Measurements from ENCODE around the gene FOXA2. TPM values are rescaled to one million over a fixed set of nuclear protein-coding genes. Genes with fewer than 3 reads are reported as not detected.

The FOXA2 gene
- total and polyA plus RNA-seq, 7 donors: 5.8 to 12.7 (median 9.6) TPM; not detected in 4

DNA sequence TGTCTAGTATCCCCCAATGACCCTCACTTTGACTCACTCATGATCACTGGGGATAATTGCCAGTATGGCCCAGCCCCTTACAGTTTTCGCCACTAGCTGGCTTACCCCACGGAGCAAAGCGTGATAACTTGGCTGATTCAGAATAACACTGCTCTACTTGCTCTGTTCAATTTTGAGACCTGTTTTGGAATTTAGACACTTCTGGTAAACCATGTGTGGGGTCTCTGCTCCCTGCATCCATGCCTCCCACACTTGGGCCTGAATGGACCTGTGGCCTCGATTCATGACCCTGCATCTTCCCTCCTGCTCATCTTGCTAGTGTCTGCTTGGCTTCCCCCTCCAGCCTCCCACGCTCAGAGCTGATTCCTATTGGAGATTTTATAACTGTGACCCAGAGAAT, 48.9 kb downstream of the FOXA2 start:
- TF ChIP-seq POLR2AphosphoS5 (IDR thresholded peaks at IDR 0.05): no peak
- no peak for TF ChIP-seq POLR2A (IDR thresholded peaks at IDR 0.05)
- Histone ChIP-seq H3K4me3 (no peak overlapping the region), H3K36me3 (no peaks in the 10 kb centered on the region), H3K27ac (no peak overlapping the region), H3K27me3 (no peaks in the 10 kb centered on the region), H3K4me1 (no peaks in the 10 kb centered on the region), H3K9me3 (no peaks in the 10 kb centered on the region)
- DNase-seq: no peak
- WGBS, 2 donors: 93% methylated on average over 5 of the region's 5 CpGs
- intact Hi-C loops (cut with DNase I): no loop called here

DNA sequence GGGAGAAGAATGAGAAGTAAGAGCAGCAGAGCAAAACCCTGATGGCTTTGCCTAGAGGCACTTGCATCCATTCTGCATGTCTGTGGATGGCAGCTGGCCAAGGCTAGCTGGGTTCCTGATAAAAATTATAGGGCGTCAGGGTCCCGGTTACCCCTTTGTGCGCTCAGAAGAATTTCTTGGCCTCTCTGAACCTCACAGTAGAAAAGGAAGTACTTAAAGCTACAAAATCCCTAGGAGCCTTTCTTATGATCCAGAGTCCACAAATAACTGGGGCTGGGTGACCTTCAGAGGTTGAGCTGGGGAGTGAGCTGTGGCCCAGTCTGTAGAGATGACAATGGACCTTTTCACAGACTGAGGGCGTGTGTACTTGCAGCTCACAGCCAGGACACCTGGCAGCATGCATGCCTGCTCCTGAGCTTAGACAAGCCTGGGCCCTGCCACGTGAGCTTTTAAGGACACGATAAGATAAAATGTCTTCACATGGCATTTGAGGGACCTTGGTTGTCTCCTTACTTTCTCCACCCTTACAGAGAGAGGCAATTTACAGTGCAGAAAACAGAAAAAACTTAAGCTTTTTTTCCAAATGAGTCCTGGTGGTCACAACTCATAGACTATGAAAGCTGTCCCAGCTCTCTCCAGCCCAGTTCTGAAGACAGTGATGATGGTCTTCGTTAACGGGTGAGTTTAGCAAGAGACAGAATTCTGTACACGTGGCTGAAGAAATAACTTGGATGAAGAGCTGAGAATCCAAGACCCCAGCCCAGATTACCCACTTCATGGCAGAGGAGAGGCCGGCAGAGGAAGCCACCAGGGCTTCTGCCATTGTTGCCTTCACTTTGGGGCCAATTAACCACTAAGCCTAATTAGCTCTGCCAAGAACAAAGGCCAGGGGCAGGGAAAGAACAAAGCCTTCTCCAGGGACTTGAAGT, 50.3 kb downstream of the FOXA2 start:
- no peaks in the 10 kb centered on the region for H3K4me1 ChIP-seq
- WGBS, 2 donors: 73 to 87% methylated on average over 10 of the region's 10 CpGs
- H3K27me3 ChIP-seq: no peaks in the 10 kb centered on the region
- H3K9me3 ChIP-seq: no peaks in the 10 kb centered on the region
- no peak for TF ChIP-seq POLR2A (IDR thresholded peaks at IDR 0.05)
- TF ChIP-seq EP300 (IDR thresholded peaks at IDR 0.05): no peak
- no peak for TF ChIP-seq POLR2AphosphoS5 (IDR thresholded peaks at IDR 0.05)
- TF ChIP-seq, protein P1, sequence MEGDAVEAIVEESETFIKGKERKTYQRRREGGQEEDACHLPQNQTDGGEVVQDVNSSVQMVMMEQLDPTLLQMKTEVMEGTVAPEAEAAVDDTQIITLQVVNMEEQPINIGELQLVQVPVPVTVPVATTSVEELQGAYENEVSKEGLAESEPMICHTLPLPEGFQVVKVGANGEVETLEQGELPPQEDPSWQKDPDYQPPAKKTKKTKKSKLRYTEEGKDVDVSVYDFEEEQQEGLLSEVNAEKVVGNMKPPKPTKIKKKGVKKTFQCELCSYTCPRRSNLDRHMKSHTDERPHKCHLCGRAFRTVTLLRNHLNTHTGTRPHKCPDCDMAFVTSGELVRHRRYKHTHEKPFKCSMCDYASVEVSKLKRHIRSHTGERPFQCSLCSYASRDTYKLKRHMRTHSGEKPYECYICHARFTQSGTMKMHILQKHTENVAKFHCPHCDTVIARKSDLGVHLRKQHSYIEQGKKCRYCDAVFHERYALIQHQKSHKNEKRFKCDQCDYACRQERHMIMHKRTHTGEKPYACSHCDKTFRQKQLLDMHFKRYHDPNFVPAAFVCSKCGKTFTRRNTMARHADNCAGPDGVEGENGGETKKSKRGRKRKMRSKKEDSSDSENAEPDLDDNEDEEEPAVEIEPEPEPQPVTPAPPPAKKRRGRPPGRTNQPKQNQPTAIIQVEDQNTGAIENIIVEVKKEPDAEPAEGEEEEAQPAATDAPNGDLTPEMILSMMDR (IDR thresholded peaks at IDR 0.05): no peak
- no peaks in the 10 kb centered on the region for H3K36me3 ChIP-seq
- DNase-seq: no peak
- no peak overlapping the region for H3K4me3 ChIP-seq
- intact Hi-C loops (cut with DNase I): no loop called here
- H3K27ac ChIP-seq: no peak overlapping the region

DNA sequence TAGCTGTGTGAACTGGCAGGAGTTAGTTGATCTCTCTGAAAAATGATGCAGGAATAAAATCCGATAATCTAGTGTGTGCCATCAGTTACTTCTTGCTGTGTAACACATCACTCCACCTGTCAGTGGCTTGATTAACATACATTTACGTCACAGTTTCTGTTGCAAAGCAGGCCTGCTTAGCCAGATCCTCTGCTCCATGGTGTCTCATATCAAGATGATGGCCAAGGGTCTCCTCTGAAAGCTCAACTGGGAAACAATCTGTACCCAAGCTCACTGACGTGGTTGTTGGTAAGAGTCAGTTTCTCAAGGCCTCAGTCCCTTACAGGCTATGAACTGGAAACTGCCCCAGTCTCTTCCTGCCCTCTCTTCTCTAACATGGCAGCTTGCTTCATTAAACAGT, 51.8 kb downstream of the FOXA2 start:
- intact Hi-C loops (cut with DNase I): no loop called here
- WGBS, 2 donors: 88 to 94% methylated on average over 3 of the region's 3 CpGs
- H3K27ac ChIP-seq: no peak overlapping the region

DNA sequence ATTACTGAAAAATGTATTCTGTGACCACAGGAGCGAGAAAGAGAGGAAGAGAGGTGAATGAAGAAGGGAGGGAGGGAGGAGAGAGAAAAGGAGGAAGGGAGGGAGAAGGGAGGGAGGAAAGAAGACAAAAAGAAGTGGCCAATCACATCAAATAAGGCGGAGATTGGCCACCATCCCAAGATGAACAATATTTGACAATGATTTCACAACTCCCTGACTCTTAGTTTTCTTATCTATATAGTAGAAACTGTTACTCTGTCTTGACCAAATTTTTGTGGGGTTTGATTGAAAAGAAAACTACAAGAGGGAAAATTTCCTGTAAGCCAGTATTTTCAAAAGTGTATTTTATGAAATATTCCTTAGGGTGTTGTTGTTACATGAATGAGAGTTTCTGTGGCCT, 52.6 kb downstream of the FOXA2 start:
- H3K27ac ChIP-seq: no peak overlapping the region
- whole genome bisulfite sequencing, 2 donors: 69 to 79% methylated on average over 2 of the region's 2 CpGs
- intact Hi-C loops (cut with DNase I): no loop called here

More for the DNA sequence above, 51.8 kb downstream of the FOXA2 start:
- DNase-seq: no peak
- H3K4me1 ChIP-seq: no peaks in the 10 kb centered on the region
- H3K36me3 ChIP-seq: no peaks in the 10 kb centered on the region
- H3K27me3 ChIP-seq: no peaks in the 10 kb centered on the region
- H3K9me3 ChIP-seq: no peaks in the 10 kb centered on the region
- TF ChIP-seq, protein P1 (IDR thresholded peaks at IDR 0.05): no peak
- TF ChIP-seq POLR2A (IDR thresholded peaks at IDR 0.05) (no peak), EP300 (IDR thresholded peaks at IDR 0.05) (no peak), POLR2AphosphoS5 (IDR thresholded peaks at IDR 0.05) (no peak)
- no peak overlapping the region for H3K4me3 ChIP-seq

DNA sequence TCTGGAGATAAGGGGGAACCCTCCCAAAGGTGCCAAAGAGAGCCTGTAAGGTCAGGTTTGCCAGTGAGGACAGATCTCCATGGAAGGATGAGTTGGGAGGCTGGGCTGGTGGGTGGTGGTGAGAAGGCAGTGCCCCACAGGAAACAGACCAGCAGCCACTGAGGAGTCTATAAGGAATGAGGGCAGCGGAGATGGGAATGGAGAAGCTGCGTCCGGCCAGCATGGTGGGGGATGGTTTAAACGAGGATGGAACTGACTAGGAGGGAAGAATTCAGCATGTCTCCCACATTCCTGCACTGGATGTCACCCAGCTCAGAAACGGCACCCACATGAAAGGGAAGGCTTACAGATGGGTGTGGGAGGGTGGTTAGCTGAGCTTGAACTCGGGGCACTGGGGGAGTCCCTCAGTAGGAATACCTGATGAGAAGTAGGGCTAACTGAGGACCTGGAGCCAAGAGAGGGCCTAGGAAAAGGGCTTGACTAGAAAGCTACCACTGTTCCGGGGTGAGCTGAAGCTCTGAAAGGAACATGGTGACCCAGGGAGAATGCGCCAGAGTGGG, 53.2 kb downstream of the FOXA2 start:
- Histone ChIP-seq H3K4me1 (no peaks in the 10 kb centered on the region), H3K4me3 (no peak overlapping the region), H3K36me3 (no peaks in the 10 kb centered on the region), H3K9me3 (no peaks in the 10 kb centered on the region), H3K27ac (no peak overlapping the region), H3K27me3 (no peaks in the 10 kb centered on the region)
- TF ChIP-seq POLR2A (IDR thresholded peaks at IDR 0.05) (no peak), EP300 (IDR thresholded peaks at IDR 0.05) (no peak), POLR2AphosphoS5 (IDR thresholded peaks at IDR 0.05) (no peak)
- TF ChIP-seq, protein P1 (IDR thresholded peaks at IDR 0.05): no peak
- no peak for DNase-seq
- intact Hi-C loops (cut with DNase I): no loop called here
- 76 to 83% methylated on average over 8 of the region's 8 CpGs for WGBS, 2 donors

More for the DNA sequence above, 52.6 kb downstream of the FOXA2 start:
- Histone ChIP-seq H3K4me1 (no peaks in the 10 kb centered on the region), H3K36me3 (no peaks in the 10 kb centered on the region), H3K27me3 (no peaks in the 10 kb centered on the region), H3K9me3 (no peaks in the 10 kb centered on the region), H3K4me3 (no peak overlapping the region)
- TF ChIP-seq POLR2AphosphoS5 (IDR thresholded peaks at IDR 0.05): no peak
- no peak for TF ChIP-seq POLR2A (IDR thresholded peaks at IDR 0.05)
- TF ChIP-seq EP300 (IDR thresholded peaks at IDR 0.05): no peak
- TF ChIP-seq, protein P1 (IDR thresholded peaks at IDR 0.05): no peak
- DNase-seq: no peak

All from sigmoid colon (tissue), 7 donors.